22Rv1 (cell line): ENCODE results near the gene IL11.
A peak's percentile ranks its signal among the peaks of the same experiment; 100 is the strongest.
"Not testable (repeated sequence)": the region's sequence is repeated elsewhere in the genome, so short reads cannot be mapped to it uniquely, and the experiment has no call there.

ENCODE experiments used
- H3K27ac ChIP-seq: fragments of 450-650 bp; 2 replicates; pipeline ENCODE4 v1.5.1; 2017
- CTCF ChIP-seq: fragments of 450-650 bp; IDR thresholded peaks from 2 replicates; pipeline ENCODE4 v1.5.1; 2017; ENCODE audit warnings: mild to moderate bottlenecking
- ZFX ChIP-seq: fragments of 450-650 bp; IDR thresholded peaks from 2 replicates; pipeline ENCODE4 v1.6.1; 2017; ENCODE audit warnings: antibody characterized with exemption, borderline replicate concordance

Gene IL11

DNA sequence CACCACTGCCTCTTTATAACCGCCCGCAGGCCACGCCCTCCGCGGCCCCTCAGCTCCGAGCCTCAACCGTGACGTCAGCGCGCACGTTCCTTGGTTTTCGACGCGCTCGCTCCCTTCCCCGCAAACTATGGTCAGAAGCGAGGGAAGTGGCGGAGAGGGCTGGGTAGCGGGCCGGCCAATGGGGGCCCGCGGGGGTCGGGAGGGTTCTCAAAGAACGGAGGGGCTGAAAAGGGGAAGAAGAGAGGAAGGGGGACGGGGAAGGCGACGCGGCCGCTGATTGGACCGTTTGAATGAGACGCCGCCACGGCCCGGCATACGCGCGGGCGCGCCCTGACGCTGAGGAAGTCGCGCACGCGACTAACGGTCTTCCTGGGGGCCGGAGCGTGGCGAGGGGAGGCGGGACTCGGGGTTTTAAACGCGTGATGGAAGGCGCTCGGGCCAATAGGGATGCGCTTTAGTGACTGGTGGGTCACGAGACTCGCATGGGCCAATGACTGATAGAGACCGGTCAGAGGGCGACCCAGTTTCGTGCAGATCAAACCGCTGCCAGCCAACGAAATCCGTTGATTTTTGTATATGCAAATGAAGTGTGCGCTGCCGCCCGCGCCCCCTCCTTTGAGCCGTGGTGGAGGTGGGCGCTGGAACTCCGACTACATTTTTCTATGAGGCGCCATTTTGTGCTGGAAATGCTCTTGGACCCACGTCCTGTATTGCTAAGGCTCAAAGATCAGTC lies 37.7 kb upstream of the IL11 start:
- peak overlapping the region; percentile 94 for H3K27ac ChIP-seq
- TF ChIP-seq CTCF: no peak
- no peak for TF ChIP-seq ZFX

GRCh38 chr19:55407550-55407799 lies 37.2 kb upstream of the IL11 start, which contains the start of gene UBE2S:
TSS of gene UBE2S (minus strand) at chr19:55407788. CDS start at chr19:55407589, 199 bp downstream.
- peak within 1 kb of the TSS; percentile 94 for H3K27ac ChIP-seq

- H3K27ac ChIP-seq: peak overlapping the region; percentile 94
- TF ChIP-seq CTCF (no peak), ZFX (no peak)
Observed at GRCh38 chr19:55406826-55407549, 36.7 kb upstream of the IL11 start.

GRCh38 chr19:55406091-55406825 lies 36.0 kb upstream of the IL11 start:
- H3K27ac ChIP-seq: peak overlapping the region; percentile 94

GRCh38 chr19:55405638-55406037 lies 35.4 kb upstream of the IL11 start:
- peak overlapping the region; percentile 94 for H3K27ac ChIP-seq
- TF ChIP-seq CTCF (no peak), ZFX (no peak)

More at GRCh38 chr19:55406091-55406825, 36.0 kb upstream of the IL11 start:
- TF ChIP-seq ZFX (no peak), CTCF (no peak)

DNA sequence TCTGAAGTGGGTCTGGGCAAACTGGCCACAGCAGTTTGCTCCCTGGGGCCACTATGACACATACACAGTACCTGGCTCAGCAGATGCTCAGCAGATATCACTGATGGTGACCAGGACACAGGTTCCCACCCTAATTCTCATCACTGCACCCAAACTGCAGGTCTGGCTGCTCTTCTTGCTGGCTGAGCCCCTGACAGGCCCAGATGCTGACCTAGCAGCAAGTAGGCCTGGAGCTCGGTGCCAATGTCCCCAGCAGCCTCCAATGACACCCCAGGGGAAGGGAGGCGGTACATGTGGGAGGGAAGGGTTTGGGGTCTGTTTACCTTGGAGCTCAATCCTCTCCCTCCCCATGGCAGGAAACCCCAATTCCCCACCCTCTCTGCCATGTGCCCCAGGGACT lies 32.2 kb upstream of the IL11 start:
- no peak for TF ChIP-seq CTCF
- no peak for TF ChIP-seq ZFX
- H3K27ac ChIP-seq: peak overlapping the region; percentile 6; the same call in 1 of the 2 replicates

GRCh38 chr19:55401390-55401789 lies 31.1 kb upstream of the IL11 start:
- H3K27ac ChIP-seq: not testable (repeated sequence)
